GM12878 (cell line): ENCODE results near the gene PCDHB13.

Experiments
- CREB1 ChIP-seq: IDR thresholded peaks from 2 replicates; pipeline ENCODE4 v1.6.1; 2012; ENCODE audit warnings: low read depth, mild to moderate bottlenecking, inconsistent platforms
- KLF5 ChIP-seq: fragments of 450-650 bp; IDR thresholded peaks from 2 replicates; pipeline ENCODE4 v1.6.1; 2014; ENCODE audit warnings: mild to moderate bottlenecking; ENCODE audit not compliant: partially characterized antibody
- RELA ChIP-seq: fragments of 450-650 bp; IDR thresholded peaks from 2 replicates; pipeline ENCODE4 v1.8.0; 2014; ENCODE audit warnings: borderline replicate concordance; ENCODE audit not compliant: partially characterized antibody

DNA sequence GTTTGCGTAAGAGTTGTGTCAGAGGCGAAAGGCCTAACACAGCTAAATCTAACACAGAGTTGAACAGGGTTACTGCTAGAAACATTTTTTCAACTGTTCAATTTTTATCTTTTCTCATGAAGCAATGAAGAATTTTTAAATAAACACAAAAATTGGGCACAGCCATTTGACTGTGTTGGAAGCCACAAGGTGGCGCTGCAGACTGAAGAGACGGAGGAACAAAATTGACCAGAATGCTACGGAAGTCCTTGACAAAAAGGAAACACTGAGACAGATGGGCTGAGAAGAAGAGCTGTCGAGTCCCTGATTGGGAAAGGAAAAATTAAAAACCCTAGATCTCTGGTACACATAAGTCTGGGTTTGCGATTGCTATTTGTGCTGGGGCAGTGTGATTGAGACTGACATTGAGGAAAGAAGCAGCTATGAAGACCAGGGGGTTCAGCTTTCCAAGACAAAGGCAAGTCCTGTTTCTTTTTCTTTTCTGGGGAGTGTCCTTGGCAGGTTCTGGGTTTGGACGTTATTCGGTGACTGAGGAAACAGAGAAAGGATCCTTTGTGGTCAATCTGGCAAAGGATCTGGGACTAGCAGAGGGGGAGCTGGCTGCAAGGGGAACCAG is 26.7 kb upstream of the PCDHB13 start, which contains the start of gene PCDHB9:
- TF ChIP-seq KLF5 (no peak), RELA (no peak), CREB1 (no peak)
